ENCODE data around the gene MTAP.

The MTAP gene

DNA sequence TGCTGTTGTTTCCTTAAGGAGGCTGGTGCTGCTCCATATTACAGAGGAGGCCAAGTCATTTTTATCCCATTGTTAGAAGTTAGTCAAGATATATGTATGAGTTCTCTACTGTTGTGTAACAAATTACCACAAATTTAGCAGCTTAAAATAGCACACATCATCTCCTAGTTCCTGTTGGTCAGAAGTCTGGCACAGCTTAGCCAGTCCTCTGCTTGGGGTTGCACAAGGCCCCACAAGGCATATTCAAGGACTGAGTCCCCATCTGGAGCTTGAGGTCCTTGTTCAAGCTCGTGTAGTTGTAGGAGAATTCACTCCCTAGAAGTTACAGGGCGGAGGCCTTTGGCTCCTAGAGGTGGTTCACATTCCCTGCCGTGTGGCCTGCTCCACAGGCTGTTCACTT, 14.7 kb downstream of the MTAP start:
- ATAC-seq (ENCODE audit: insufficient read depth, low read depth): no peak
- peaks cover 19% of the 10 kb centered on the region for H3K4me1 ChIP-seq (ENCODE audit: insufficient read depth, low read length)
- H3K4me3 ChIP-seq (ENCODE audit: low read depth in 1 of 2, low read length in 2 of 2): no peak overlapping the region
- H3K27me3 ChIP-seq (ENCODE audit: insufficient read depth, low read length, poor library complexity): no peaks in the 10 kb centered on the region
- peaks cover 83% of the 10 kb centered on the region for H3K79me2 ChIP-seq (ENCODE audit: insufficient read depth, low read length)
- no peak overlapping the region for H3K9ac ChIP-seq (ENCODE audit: low read depth, low read length)
- no peak for DNase-seq
- TF ChIP-seq CTCF (IDR thresholded peaks at IDR 0.05; ENCODE audit: borderline replicate concordance, extremely low read depth, low read length, poor library complexity, severe bottlenecking): no peak
- no peak for TF ChIP-seq EZH2 (IDR thresholded peaks at IDR 0.05; ENCODE audit: borderline replicate concordance, low read depth, low read length, severe bottlenecking)
- no peaks in the 10 kb centered on the region for H3K9me3 ChIP-seq (ENCODE audit: insufficient read depth, low read length, severe bottlenecking)
- H3K4me2 ChIP-seq (ENCODE audit: insufficient read depth, low read length): no peak overlapping the region
- H3K36me3 ChIP-seq (ENCODE audit: insufficient read depth, low read length): peaks cover 66% of the 10 kb centered on the region
- H4K20me1 ChIP-seq (ENCODE audit: insufficient read depth, low read length): peaks cover 20% of the 10 kb centered on the region; the same call in 1 of the 2 replicates
- no peak overlapping the region for H3K27ac ChIP-seq (ENCODE audit: low read length)
- no peak overlapping the region for H2AFZ ChIP-seq (ENCODE audit: low read depth, low read length)

GRCh38 chr9:21825637-21826036, 23.2 kb downstream of the MTAP start:
- no peak for TF ChIP-seq EZH2 (IDR thresholded peaks at IDR 0.05; ENCODE audit: borderline replicate concordance, low read depth, low read length, severe bottlenecking)
- no peak for TF ChIP-seq CTCF (IDR thresholded peaks at IDR 0.05; ENCODE audit: borderline replicate concordance, extremely low read depth, low read length, poor library complexity, severe bottlenecking)
- Histone ChIP-seq H3K4me3 (ENCODE audit: low read depth in 1 of 2, low read length in 2 of 2) (no peak overlapping the region), H3K27ac (ENCODE audit: low read length) (no peak overlapping the region), H3K9ac (ENCODE audit: low read depth, low read length) (no peak overlapping the region), H3K4me2 (ENCODE audit: insufficient read depth, low read length) (no peak overlapping the region), H4K20me1 (ENCODE audit: insufficient read depth, low read length) (peaks cover 16% of the 10 kb centered on the region; the same call in 1 of the 2 replicates), H3K36me3 (ENCODE audit: insufficient read depth, low read length) (peaks cover 64% of the 10 kb centered on the region), H3K27me3 (ENCODE audit: insufficient read depth, low read length, poor library complexity) (no peaks in the 10 kb centered on the region), H3K79me2 (ENCODE audit: insufficient read depth, low read length) (peaks cover 67% of the 10 kb centered on the region), H3K9me3 (ENCODE audit: insufficient read depth, low read length, severe bottlenecking) (no peaks in the 10 kb centered on the region), H2AFZ (ENCODE audit: low read depth, low read length) (no peak overlapping the region), H3K4me1 (ENCODE audit: insufficient read depth, low read length) (no peaks in the 10 kb centered on the region)
- ATAC-seq (ENCODE audit: insufficient read depth, low read depth) (no peak), DNase-seq (no peak)

DNA sequence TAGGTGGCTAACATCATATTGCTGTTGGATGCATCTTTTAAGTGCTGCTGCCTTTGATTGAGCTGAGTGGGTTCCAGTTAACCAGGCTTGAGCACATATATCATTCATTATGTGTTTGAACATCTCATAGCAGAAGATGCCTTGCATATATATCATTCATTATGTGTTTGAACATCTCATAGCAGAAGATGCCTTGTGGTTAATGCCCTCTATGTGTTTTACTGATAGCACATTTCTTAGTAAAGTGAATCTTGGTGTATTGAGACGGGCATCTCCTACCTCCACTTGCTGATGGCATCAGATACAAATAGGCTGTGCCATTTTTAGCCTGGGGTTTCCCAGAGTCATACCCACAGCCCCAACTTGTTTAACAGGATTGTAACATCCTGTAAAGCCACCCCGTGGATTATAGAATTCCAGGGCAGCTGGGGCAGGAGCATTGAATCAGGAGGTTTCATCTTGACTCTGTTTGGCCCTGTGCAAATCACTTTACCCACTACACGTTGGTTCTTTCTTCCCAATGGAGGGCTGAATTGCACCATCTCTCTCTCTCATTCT, 26.5 kb downstream of the MTAP start:
- Histone ChIP-seq H3K36me3 (ENCODE audit: insufficient read depth, low read length) (peaks cover 93% of the 10 kb centered on the region), H3K4me1 (ENCODE audit: insufficient read depth, low read length) (no peaks in the 10 kb centered on the region), H3K4me2 (ENCODE audit: insufficient read depth, low read length) (no peak overlapping the region), H4K20me1 (ENCODE audit: insufficient read depth, low read length) (peaks cover 16% of the 10 kb centered on the region; the same call in 1 of the 2 replicates), H3K27me3 (ENCODE audit: insufficient read depth, low read length, poor library complexity) (no peaks in the 10 kb centered on the region), H3K27ac (ENCODE audit: low read length) (no peak overlapping the region), H3K79me2 (ENCODE audit: insufficient read depth, low read length) (peaks cover 84% of the 10 kb centered on the region), H2AFZ (ENCODE audit: low read depth, low read length) (no peak overlapping the region), H3K9ac (ENCODE audit: low read depth, low read length) (no peak overlapping the region), H3K9me3 (ENCODE audit: insufficient read depth, low read length, severe bottlenecking) (no peaks in the 10 kb centered on the region), H3K4me3 (ENCODE audit: low read depth in 1 of 2, low read length in 2 of 2) (no peak overlapping the region)
- ATAC-seq (ENCODE audit: insufficient read depth, low read depth) (no peak), DNase-seq (no peak)
- TF ChIP-seq CTCF (IDR thresholded peaks at IDR 0.05; ENCODE audit: borderline replicate concordance, extremely low read depth, low read length, poor library complexity, severe bottlenecking) (no peak), EZH2 (IDR thresholded peaks at IDR 0.05; ENCODE audit: borderline replicate concordance, low read depth, low read length, severe bottlenecking) (no peak)
